Mononuclear cell (primary cell): ENCODE data around the gene PTPRG. TPM values are rescaled to one million over a fixed set of nuclear protein-coding genes. Genes with fewer than 3 reads are reported as not detected.

Experiments
- H3K27me3 ChIP-seq: 2 replicates; pipeline ENCODE4 v1.6.0; 2011; ENCODE audit warnings: low read length, control low read depth; ENCODE audit not compliant: insufficient read depth
- H3K4me1 ChIP-seq: 2 replicates; pipeline ENCODE4 v1.5.1; 2011; ENCODE audit warnings: mild to moderate bottlenecking, low read length, control low read depth; ENCODE audit not compliant: insufficient read depth
- H3K4me3 ChIP-seq: 2 replicates; pipeline ENCODE4 v1.5.1; 2011; ENCODE audit warnings: mild to moderate bottlenecking, low read length, moderate library complexity
- H3K9me3 ChIP-seq: 2 replicates; pipeline ENCODE4 v1.5.1; 2011; ENCODE audit warnings: low read depth, mild to moderate bottlenecking, control low read depth, low read length
- total RNA-seq: library from RNA; depleted of rRNA; stranded (reverse); fragments of >200 nt; gene quantifications from one replicate; pipeline ENCODE4 v1.2.3, GENCODE V29; 2012

Gene PTPRG
- total RNA-seq, 1 donor = 0.42 TPM

- no peaks in the 10 kb centered on the region for H3K27me3 ChIP-seq
- H3K4me3 ChIP-seq = no peak overlapping the region
- H3K9me3 ChIP-seq = no peaks in the 10 kb centered on the region
These were observed 73.3 kb downstream of the PTPRG start for GRCh38 chr3:61634678-61635077.

GRCh38 chr3:61637088-61638051 lies 76.0 kb downstream of the PTPRG start:
- no peak overlapping the region for H3K4me3 ChIP-seq
- H3K9me3 ChIP-seq = no peaks in the 10 kb centered on the region
- no peaks in the 10 kb centered on the region for H3K4me1 ChIP-seq
- H3K27me3 ChIP-seq = no peaks in the 10 kb centered on the region

More at GRCh38 chr3:61634678-61635077, 73.3 kb downstream of the PTPRG start:
- no peaks in the 10 kb centered on the region for H3K4me1 ChIP-seq

GRCh38 chr3:61638741-61639140 lies 77.4 kb downstream of the PTPRG start:
- Histone ChIP-seq H3K27me3 (no peaks in the 10 kb centered on the region), H3K4me3 (no peak overlapping the region), H3K9me3 (no peaks in the 10 kb centered on the region), H3K4me1 (no peaks in the 10 kb centered on the region)

DNA sequence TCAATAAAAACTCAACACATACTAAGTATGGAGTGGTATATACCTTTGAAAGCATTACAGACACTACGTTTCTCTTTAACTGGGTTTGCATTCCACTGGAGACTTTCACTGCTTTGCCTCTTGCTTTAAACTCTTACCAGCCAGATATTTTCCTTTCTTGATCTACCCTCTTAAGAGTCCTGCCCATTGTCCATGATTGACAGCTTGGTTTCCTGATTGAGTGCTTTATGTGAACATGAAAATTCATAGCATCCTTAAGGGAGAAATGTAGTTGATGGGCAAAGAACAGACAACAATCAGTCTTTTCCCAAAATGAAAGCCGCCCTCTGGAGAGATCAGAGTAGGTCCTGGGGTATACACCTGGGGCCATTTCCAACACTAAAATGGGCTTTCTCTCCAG lies 78.6 kb downstream of the PTPRG start:
- Histone ChIP-seq H3K4me3 (no peak overlapping the region), H3K27me3 (no peaks in the 10 kb centered on the region), H3K9me3 (no peaks in the 10 kb centered on the region), H3K4me1 (no peaks in the 10 kb centered on the region)

DNA sequence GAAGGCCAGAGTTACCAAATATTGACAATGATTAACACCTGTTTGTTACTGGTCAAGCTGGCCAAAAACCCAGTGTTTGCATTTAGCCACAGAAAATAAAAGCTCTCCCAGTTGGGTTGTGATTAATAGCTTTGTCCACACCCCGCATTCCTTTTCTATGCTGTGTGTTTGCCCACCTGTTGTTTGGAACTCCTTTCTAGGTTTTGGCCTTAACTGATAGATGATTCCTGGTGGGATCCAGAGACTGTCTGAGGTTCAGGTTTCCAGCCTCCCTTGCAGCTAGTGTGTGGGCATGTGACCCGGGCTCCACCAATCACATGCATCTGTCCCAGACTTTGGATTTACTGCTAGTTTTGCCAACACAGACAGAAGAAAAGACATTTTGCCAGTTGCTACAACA lies 83.8 kb downstream of the PTPRG start:
- Histone ChIP-seq H3K9me3 (no peaks in the 10 kb centered on the region), H3K4me1 (no peaks in the 10 kb centered on the region), H3K4me3 (no peak overlapping the region), H3K27me3 (no peaks in the 10 kb centered on the region)

DNA sequence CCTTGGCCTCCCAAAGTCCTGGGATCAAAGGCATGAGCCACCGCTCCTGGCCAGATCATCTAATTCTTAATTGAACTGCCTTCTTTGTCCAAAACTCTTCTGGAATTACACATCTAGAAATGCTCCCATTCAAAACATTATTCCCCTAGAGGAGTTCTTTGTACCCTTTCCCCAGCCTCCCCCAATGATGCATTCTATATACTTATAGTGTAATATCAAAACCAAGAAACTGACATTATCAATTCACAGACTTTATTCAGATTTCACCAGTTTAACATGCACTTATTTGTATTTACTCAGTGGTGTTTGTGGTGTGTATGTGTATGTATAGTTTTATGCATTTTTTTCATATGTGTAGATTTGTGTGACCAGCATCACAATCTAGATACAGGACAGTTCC lies 85.0 kb downstream of the PTPRG start:
- Histone ChIP-seq H3K4me3 (no peak overlapping the region), H3K27me3 (no peaks in the 10 kb centered on the region), H3K9me3 (no peaks in the 10 kb centered on the region), H3K4me1 (no peaks in the 10 kb centered on the region)

GRCh38 chr3:61646851-61647525 lies 85.6 kb downstream of the PTPRG start:
- Histone ChIP-seq H3K27me3 (no peaks in the 10 kb centered on the region), H3K4me1 (no peaks in the 10 kb centered on the region), H3K9me3 (no peaks in the 10 kb centered on the region), H3K4me3 (no peak overlapping the region)

DNA sequence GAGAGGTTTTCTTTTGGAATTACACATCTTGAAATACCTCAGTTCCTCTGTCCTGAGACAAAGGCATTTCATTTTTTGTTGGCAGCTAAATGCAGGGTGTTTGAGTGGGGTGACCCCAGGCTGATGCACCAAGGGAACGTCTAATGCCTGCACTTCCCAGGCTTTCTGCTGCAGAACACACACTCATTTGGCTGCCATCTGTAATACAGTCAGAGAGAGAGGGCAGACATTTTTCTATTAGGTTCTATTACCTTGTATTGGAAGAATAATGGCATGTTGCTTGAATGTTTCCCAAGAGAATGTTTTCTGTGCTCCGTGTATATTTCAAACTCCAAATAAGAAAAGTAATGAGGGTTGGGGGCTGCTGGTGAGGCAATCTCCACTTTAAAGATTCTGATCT lies 87.1 kb downstream of the PTPRG start:
- H3K27me3 ChIP-seq = no peaks in the 10 kb centered on the region
- H3K4me1 ChIP-seq = no peaks in the 10 kb centered on the region
- H3K4me3 ChIP-seq = no peak overlapping the region
- no peaks in the 10 kb centered on the region for H3K9me3 ChIP-seq

DNA sequence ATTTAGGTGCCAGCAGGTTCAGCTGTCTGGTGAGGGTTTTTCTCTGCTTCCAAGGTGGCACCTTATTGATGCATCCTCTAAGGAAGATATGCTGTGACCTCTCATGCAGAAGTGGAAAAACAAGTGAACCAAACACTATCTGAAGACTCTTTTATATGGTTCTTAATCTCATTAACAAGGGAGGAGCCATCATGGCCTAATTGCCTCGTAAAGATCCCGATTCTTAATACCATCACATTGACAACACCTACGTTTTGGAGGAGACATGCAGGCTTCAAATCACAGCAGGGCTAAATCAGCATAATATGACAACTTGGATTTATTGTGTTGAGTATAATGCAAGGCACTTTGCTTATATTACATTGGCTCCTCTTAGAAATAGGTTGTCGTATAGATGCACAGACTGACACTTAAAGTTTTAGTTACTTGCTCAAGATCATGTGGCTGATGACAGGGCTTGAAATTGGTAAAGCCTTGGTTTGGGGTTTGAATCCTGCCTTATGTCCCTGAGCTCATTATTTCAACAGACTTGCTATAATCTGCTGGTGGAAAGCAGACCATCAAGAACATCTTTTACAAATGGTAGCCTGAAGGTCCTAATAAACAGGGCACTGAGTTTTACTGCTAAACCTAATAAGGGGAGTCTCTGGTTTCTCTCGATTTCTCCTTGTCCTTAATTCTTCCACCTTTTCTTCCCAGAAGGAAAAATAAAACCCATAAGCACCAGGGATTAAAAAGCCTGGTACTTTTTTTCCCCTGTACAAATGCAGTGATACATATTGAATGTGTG lies 88.2 kb downstream of the PTPRG start:
- H3K9me3 ChIP-seq = no peaks in the 10 kb centered on the region

DNA sequence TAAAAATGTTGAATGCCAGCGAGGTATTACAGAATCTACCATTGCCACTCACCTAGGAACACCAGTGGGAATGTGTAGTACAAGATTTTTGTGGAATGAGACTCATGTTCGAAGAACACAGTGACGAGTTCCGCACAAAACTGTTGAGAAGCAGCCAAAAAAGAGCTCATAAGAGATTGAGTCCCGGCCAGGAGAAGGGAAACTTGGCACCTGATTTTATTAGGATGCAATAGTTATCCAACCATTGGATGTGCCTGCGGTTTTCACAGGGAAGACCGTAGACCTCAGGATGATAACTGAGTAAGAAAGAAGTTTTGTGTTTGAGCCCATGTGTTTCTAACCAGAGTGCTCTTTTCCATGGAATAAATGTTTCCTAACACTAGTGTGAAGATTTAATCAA lies 88.9 kb downstream of the PTPRG start:
- H3K27me3 ChIP-seq = no peaks in the 10 kb centered on the region
- no peaks in the 10 kb centered on the region for H3K4me1 ChIP-seq
- H3K4me3 ChIP-seq = no peak overlapping the region
- H3K9me3 ChIP-seq = no peaks in the 10 kb centered on the region

More for the DNA sequence above, 88.2 kb downstream of the PTPRG start:
- no peak overlapping the region for H3K4me3 ChIP-seq
- H3K27me3 ChIP-seq = no peaks in the 10 kb centered on the region
- no peaks in the 10 kb centered on the region for H3K4me1 ChIP-seq

GRCh38 chr3:61650719-61651410 lies 89.5 kb downstream of the PTPRG start:
- Histone ChIP-seq H3K27me3 (no peaks in the 10 kb centered on the region), H3K9me3 (no peaks in the 10 kb centered on the region), H3K4me3 (no peak overlapping the region), H3K4me1 (no peaks in the 10 kb centered on the region)

GRCh38 chr3:61657689-61658088 lies 96.3 kb downstream of the PTPRG start:
- Histone ChIP-seq H3K27me3 (no peaks in the 10 kb centered on the region), H3K4me1 (no peaks in the 10 kb centered on the region), H3K4me3 (no peak overlapping the region), H3K9me3 (no peaks in the 10 kb centered on the region)

DNA sequence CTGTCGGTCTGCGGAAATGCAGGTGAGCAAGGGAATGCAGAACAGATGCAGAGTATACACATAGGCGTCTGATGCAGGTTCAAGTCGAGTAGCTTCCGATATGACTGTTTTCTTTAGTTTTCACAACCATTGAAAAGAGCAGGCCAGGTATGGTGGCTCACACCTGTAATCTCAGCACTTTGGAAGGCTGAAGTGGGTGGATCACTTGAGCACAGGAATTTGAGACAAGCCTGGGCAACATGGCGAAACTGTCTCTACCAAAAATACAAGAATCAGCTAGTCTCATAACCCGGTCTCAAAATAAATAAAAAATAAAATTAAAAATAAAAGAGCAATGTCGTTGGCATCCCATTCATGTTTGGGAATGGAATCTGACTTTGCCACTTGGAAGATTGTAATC lies 101.5 kb downstream of the PTPRG start:
- no peaks in the 10 kb centered on the region for H3K27me3 ChIP-seq

GRCh38 chr3:61663356-61664104 lies 102.2 kb downstream of the PTPRG start:
- Histone ChIP-seq H3K9me3 (no peaks in the 10 kb centered on the region), H3K4me1 (no peaks in the 10 kb centered on the region), H3K4me3 (no peak overlapping the region), H3K27me3 (no peaks in the 10 kb centered on the region)

More for the DNA sequence above, 101.5 kb downstream of the PTPRG start:
- Histone ChIP-seq H3K4me3 (no peak overlapping the region), H3K4me1 (no peaks in the 10 kb centered on the region), H3K9me3 (no peaks in the 10 kb centered on the region)
